Left lobe of liver (tissue), 2 donors: Measurements from ENCODE around the gene DCP1A. TPM values are rescaled to one million over a fixed set of nuclear protein-coding genes. Genes with fewer than 3 reads are reported as not detected.
"Not testable (repeated sequence)": the region's sequence is repeated elsewhere in the genome, so short reads cannot be mapped to it uniquely, and the experiment has no call there.

Experiments
- ATAC-seq: fragments of 200-7000 bp; cut with Tn5 transposase; one replicate; pipeline ENCODE4 v1.9.1; 2020; ENCODE audit warnings: mild to moderate bottlenecking, moderate library complexity
- DNase-seq: peaks from one replicate; pipeline ENCODE4 v3.0.0-alpha.2; 2020; ENCODE audit warnings: low spot score
- total RNA-seq: library from RNA; stranded (reverse); gene quantifications from one replicate; pipeline ENCODE4 v1.2.1, GENCODE V29; 2021
- donor health status: DM: no; HTN: no; CAD: no; lungs with moderate emphysema.
- donor health status: DM: no; HTN: yes; CAD: no.

DCP1A gene
- total RNA-seq, 1 donor from 2014 or later: 5.9 TPM

DNA sequence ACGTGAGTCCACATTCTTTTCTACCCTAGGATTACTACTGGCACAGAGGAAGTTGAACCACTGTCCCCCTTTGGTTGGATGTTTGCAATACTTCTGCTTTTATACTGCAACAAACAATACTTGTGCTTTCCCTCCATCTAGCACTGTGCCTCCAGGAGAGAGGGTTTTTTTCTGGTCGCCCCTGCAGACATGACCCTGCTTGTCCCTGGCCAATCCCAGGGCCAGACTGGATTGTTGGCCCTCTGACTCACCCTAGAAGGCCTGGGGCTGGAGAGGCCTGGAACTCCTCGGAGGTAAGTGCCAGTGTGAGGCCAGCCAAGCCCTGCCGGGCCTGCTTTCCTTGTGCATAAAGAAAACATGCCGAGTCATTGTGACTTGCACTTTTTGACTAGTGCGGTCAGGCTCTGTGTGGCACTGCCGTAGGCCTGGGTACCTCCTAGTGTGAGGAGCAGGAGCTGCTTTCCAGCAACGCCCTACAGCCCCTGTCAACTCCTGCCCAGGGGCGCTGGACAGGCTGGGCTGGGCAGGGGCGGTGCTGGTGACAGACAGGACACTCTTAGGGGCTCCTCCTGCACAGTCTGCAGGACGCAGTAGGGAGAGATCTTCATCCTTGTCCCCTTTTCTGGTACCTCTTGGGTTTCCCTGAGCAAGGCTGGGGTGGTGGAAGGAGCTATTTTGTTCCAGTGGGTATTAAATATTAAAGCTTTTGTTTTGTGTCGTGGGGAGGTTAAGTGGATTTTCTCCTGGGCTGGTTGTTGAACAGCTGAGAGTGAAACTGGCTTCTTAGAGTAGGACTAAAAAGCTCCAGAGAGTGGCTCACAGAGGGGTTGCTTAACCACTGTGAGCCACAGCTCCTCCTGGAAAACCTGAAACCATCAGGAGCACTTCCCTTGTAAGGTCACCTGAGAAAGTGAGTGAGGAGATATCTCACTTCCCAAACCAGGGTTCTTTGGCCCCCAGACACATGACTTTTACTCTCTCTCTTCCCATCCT is 77.2 kb downstream of the DCP1A start:
- peak; percentile 81 for DNase-seq
- peak; percentile 86 for ATAC-seq

- peak; percentile 63 for DNase-seq
- ATAC-seq: peak; percentile 41
Measured at GRCh38 chr3:53269193-53269592, 78.2 kb downstream of the DCP1A start.

- ATAC-seq (no peak), DNase-seq (no peak)
Measured at GRCh38 chr3:53267766-53268165, 79.6 kb downstream of the DCP1A start.

DNA sequence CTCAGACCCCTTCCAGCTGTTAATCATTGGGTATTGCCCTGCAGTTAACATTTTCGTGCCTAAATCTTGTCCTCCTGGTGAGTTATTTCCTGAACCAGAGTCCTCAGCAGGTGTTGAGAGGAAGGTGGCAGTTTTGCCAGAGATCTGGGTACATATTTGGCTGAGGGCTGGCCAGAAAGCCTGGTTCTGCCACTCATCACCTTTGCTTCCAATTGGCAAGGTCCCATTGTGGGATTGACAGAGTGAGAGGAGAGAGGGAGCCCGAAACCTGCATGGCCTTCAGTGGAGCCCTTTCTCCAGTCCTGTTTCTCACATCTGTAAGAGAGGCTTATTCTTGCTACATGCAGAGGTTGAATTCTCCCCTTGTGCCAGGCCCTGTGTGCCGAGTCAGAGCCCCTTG is 82.6 kb downstream of the DCP1A start:
- DNase-seq: peak; percentile 75
- peak; percentile 93 for ATAC-seq

DNA sequence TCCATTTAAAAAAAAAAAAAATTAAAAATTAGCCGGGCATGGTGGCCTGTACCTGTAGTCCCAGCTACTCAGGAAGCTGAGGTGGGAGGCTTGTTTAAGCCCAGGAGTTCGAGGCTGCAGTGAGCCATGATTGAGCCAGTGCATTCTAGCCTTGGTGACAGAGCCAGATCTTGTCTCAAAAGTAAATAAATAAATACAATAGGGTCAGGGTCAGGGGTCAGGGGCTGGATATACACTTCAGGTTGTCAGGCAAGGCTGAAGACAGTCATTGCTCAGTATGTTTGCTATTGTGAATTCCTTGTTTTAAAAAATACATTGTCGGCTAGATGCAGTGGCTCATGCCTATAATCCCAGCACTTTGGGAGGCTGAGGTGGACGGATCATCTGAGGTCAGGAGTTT is 83.4 kb downstream of the DCP1A start:
- DNase-seq (no peak), ATAC-seq (no peak)

- no peak for ATAC-seq
Measured at GRCh38 chr3:53261712-53262111, 85.6 kb downstream of the DCP1A start.

GRCh38 chr3:53260286-53260785 is 87.0 kb downstream of the DCP1A start:
- ATAC-seq: no peak
- DNase-seq: no peak

More at GRCh38 chr3:53261712-53262111, 85.6 kb downstream of the DCP1A start:
- no peak for DNase-seq

GRCh38 chr3:53259427-53260259 is 87.7 kb downstream of the DCP1A start:
- no peak for ATAC-seq
- DNase-seq: no peak

DNA sequence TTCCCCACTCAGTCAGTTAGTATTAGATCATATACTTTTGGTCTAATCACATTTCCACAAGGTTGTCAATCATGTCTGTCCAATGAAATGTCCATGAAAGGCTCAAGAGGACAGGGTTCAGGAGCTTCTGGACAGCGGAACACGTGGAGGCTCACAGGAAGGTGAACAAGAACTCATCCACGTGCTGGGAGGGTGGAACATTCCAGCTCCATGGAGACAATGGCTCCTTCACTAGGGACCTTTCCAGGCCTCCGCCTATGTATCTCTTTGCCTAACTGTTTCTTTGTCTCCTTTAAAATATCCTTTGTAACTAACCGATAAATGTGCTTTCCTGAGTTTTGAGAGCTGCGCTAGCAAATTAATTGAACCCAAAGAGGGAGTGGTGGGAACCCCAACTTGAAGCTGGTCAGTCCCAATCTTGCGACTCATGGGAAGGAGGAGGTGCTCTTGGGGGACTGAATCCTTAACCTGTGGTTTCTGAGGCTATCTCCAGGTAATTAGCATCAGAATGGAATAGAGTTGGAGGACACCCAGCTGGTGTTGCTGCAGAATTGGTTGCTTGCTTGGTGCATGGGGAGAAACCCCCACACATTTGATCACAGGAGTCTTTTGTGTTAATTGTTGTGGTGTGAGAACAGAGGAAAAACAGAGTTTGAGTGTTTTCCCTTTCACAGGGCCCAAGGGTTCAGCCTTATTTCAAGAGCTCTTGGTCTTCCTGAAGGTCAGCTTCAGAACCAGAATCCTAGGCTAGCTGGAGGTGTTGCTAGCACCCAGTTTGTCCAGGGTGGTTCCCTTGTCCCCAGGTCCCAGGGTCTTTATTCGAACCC is 88.5 kb downstream of the DCP1A start:
- ATAC-seq: no peak
- DNase-seq: no peak

DNA sequence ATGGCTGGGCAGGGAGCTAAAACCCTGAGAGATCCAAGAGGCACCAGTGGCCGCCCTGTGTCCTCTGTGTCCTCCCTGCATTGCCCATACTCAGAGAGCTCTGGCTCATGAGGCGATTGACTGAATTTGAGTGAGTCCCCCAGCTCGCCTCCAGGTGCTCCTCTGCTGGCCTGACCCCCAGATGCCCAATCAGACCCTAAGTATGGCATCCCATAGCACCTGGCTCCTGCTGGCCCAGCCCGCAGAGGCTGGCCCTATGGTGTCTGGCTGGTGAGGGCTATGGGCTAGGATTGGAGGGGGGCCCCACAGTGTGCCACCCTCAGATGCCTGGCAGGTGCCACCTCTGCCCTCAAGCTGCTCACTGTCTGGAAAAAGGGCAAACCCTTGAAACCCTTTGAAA is 89.9 kb downstream of the DCP1A start:
- DNase-seq (no peak), ATAC-seq (no peak)

- peak; percentile 42 for DNase-seq
- ATAC-seq: no peak
Measured at GRCh38 chr3:53256704-53257055, 90.7 kb downstream of the DCP1A start.

- ATAC-seq: peak; percentile 84
- peak; percentile 89 for DNase-seq
Measured at GRCh38 chr3:53255775-53256703, 91.3 kb downstream of the DCP1A start, which contains the start of gene TKT. Gene TKT (minus strand): TSS chr3:53256022. CDS start chr3:53255942, 80 bp downstream.

GRCh38 chr3:53255423-53255774 is 91.9 kb downstream of the DCP1A start:
- no peak for DNase-seq
- peak; percentile 49 for ATAC-seq

GRCh38 chr3:53254509-53255422 is 92.6 kb downstream of the DCP1A start:
- peak; percentile 62 for ATAC-seq

DNA sequence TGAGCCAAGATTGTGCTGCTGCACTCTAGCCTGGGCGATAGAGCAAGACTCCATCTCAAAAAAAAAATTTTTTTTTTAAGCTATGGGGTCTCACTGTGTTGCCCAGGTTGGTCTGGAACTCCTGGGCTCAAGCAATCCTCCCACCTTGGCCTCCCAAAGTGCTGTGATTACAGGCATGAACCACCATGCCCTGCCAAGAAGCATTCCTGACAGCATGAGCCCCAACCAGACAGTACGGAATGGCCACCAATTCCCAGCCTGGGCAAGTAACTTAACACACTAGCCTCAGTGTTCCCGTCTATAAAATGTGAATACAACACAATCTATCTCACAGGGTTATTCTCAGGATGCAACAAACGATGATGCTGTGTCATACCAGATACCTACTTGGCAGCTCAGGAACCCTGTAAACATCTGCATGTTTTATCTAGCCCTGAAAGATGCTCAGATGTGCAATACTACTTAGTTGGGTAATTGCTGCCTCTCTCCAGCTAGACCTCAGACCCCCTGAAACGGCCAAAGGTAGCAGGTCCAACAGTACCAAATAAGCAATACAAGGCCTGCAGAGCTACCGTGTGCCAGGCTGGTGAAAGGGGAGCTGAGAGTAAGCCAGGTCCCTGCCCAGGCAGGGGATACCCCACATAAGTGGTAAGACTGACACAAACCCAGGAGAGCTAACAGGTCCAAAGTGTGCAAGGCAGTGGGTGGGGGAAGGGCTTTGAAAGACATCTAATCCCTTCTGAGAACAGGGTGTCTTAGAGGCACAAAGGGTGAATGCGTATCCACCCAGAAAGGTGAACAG is 93.4 kb downstream of the DCP1A start:
- DNase-seq (no peak), ATAC-seq (peak; percentile 4)

More at GRCh38 chr3:53254509-53255422, 92.6 kb downstream of the DCP1A start:
- DNase-seq: peak; percentile 68

GRCh38 chr3:53252947-53253322 is 94.4 kb downstream of the DCP1A start:
- not testable (repeated sequence) for DNase-seq, ATAC-seq
